Spleen (tissue), 11 donors: Measurements from ENCODE around the gene SEMA3G. TPM values are rescaled to one million over a fixed set of nuclear protein-coding genes. Genes with fewer than 3 reads are reported as not detected.

Experiments used
- DNase-seq: peaks from one replicate; pipeline ENCODE4 v3.0.0-alpha.2; 2020
- H3K27ac ChIP-seq, 8 donors: fragments of 200-600 bp; sonication (generic) in 7 of 8; 1 replicate in 4 of 8; 2 replicates in 4 of 8; pipeline versions ENCODE4 v1.5.0 to v1.8.0; 2016 to 2021; ENCODE audit warnings: inconsistent platforms in 4 of 8, mild to moderate bottlenecking in 4 of 8, moderate library complexity in 1 of 8
- H3K27me3 ChIP-seq, 7 donors: fragments of 200-600 bp; sonication (generic) in 6 of 7; replicated peaks in 1 of 7; 1 replicate in 4 of 7; 2 replicates in 3 of 7; pipeline versions ENCODE4 v1.5.0 to v1.8.0; 2016 to 2021; ENCODE audit warnings: inconsistent platforms in 3 of 7, mild to moderate bottlenecking in 1 of 7
- H3K36me3 ChIP-seq, 6 donors: fragments of 200-600 bp; sonication (generic) in 5 of 6; 1 replicate in 4 of 6; 2 replicates in 2 of 6; pipeline versions ENCODE4 v1.5.0 to v1.8.0; 2016 to 2021; ENCODE audit warnings: inconsistent platforms in 2 of 6
- H3K4me1 ChIP-seq, 6 donors: fragments of 200-600 bp; sonication (generic) in 5 of 6; 1 replicate in 3 of 6; 2 replicates in 3 of 6; pipeline versions ENCODE4 v1.5.0 to v1.8.0; 2016 to 2021; ENCODE audit warnings: inconsistent platforms in 3 of 6
- H3K4me3 ChIP-seq, 8 donors: fragments of 200-600 bp; sonication (generic) in 7 of 8; 1 replicate in 4 of 8; 2 replicates in 4 of 8; pipeline versions ENCODE4 v1.5.0 to v1.8.0; 2016 to 2021; ENCODE audit warnings: inconsistent platforms in 4 of 8, mild to moderate bottlenecking in 4 of 8, moderate library complexity in 2 of 8
- H3K9me3 ChIP-seq, 8 donors: fragments of 200-600 bp; sonication (generic) in 7 of 8; 1 replicate in 4 of 8; 2 replicates in 4 of 8; pipeline versions ENCODE4 v1.5.0 to v1.8.0; 2016 to 2021; ENCODE audit warnings: inconsistent platforms in 4 of 8
- CTCF ChIP-seq, 11 experiments: fragments of 200-600 bp in 7 of 11; fragments of 450-650 bp in 4 of 11; sonication (generic) in 4 of 11; IDR thresholded peaks in 8 of 11; conservative IDR thresholded peaks in 3 of 11; 1 replicate in 7 of 11; 2 replicates in 4 of 11; pipeline versions ENCODE4 v1.4.0 to v1.8.0; 2016 to 2021; ENCODE audit warnings: antibody characterized with exemption in 11 of 11, inconsistent platforms in 4 of 11, mild to moderate bottlenecking in 1 of 11
- POLR2A ChIP-seq, 3 donors: fragments of 450-650 bp; IDR thresholded peaks; one replicate each; pipeline ENCODE4 v1.5.1; 2017; ENCODE audit warnings: antibody characterized with exemption in 3 of 3, mild to moderate bottlenecking in 1 of 3
- POLR2AphosphoS5 ChIP-seq, 3 donors: sonication (generic); formaldehyde crosslinking; IDR thresholded peaks; one replicate each; pipeline ENCODE4 v1.5.1; 2017; ENCODE audit warnings: antibody characterized with exemption in 3 of 3
- WGBS, 5 donors: extraction: QIAGEN DNeasy Blood & Tissue Kit in 3 of 5; methylation state at CpG; one replicate each; pipeline versions ENCODE4 v1.1.5 to v1.1.7; 2013 to 2018; 5-methylcytosine and 5-hydroxymethylcytosine counted together
- intact Hi-C: fragments of 100-400 bp; cut with DNase I; formaldehyde crosslinking; loops from one replicate; pipeline ENCODE4 v1.15.0; 2023; ENCODE audit warnings: low total_unique reads
- polyA plus RNA-seq, 3 donors: library from polyadenylated mRNA; stranded (reverse); fragments of 200-250 nt; gene quantifications; one replicate each; pipeline ENCODE4 v1.2.1, GENCODE V29; 2013
- total RNA-seq, 7 donors: library from RNA; depleted of rRNA in 3 of 7; stranded (reverse); fragments of >200 nt in 3 of 7; fragmentation: NEBNext Ultra II Directional in 4 of 7; extraction: Animal tissue kit (Norgen Biotek cat#: 25700) in 4 of 7; gene quantifications; one replicate each; pipeline versions ENCODE4 v1.1.0 to v1.2.1, GENCODE V29; 2016 to 2021
- donor health status: healthy with polysubstance abuse.
- donor health status: DM: no; HTN: no; CAD: no; lungs with moderate emphysema.
- donor health status: DM: no; HTN: no; CAD: no.
- donor health status: Bipolar disorder and iron deficiency.
- donor health status: healthy.
- donor health status: DM: no; HTN: no; CAD: no.
- donor health status: DM: yes; HTN: yes; CAD: no.

Gene SEMA3G
- total and polyA plus RNA-seq, 10 donors = 1.0 to 20.2 (median 9.5) TPM

GRCh38 chr3:52429031-52429430 is 15.9 kb downstream of the SEMA3G start:
- intact Hi-C loops = no loop called here
- H3K27ac ChIP-seq = peak overlapping the region in 2 of 8 donors; percentile 8 to 21
- DNase-seq = peak; percentile 38
- no peaks in the 10 kb centered on the region for H3K9me3 ChIP-seq
- H3K4me1 ChIP-seq = peaks cover 0 to 29% (median 12%) of the 10 kb centered on the region in 6 donors
- H3K36me3 ChIP-seq = no peaks in the 10 kb centered on the region
- no peak for TF ChIP-seq CTCF (IDR thresholded peaks at IDR 0.05 in 8 of 11, conservative IDR thresholded peaks at IDR 0.05 in 3 of 11)
- TF ChIP-seq POLR2AphosphoS5 (IDR thresholded peaks at IDR 0.05) = no peak
- no peak for TF ChIP-seq POLR2A (IDR thresholded peaks at IDR 0.05)
- 39 to 48% (median 44%) methylated on average over 3 of the region's 3 CpGs for whole genome bisulfite sequencing, 5 donors
- no peak overlapping the region for H3K4me3 ChIP-seq
- no peaks in the 10 kb centered on the region for H3K27me3 ChIP-seq

GRCh38 chr3:52428151-52429005 is 16.5 kb downstream of the SEMA3G start:
- Histone ChIP-seq H3K9me3 (no peaks in the 10 kb centered on the region), H3K36me3 (no peaks in the 10 kb centered on the region), H3K4me1 (peaks cover 0 to 22% (median 10%) of the 10 kb centered on the region in 6 donors), H3K27me3 (no peaks in the 10 kb centered on the region), H3K27ac (peak overlapping the region in 1 of 8 donors; percentile 21), H3K4me3 (no peak overlapping the region)
- 18 to 30% (median 21%) methylated on average over 7 of the region's 7 CpGs for WGBS, 5 donors
- TF ChIP-seq POLR2AphosphoS5 (IDR thresholded peaks at IDR 0.05) (no peak), POLR2A (IDR thresholded peaks at IDR 0.05) (no peak), CTCF (IDR thresholded peaks at IDR 0.05 in 8 of 11, conservative IDR thresholded peaks at IDR 0.05 in 3 of 11) (peak; percentile 43 to 74 (median 64))
- peak; percentile 40 for DNase-seq
- intact Hi-C loops = no loop called here

- Histone ChIP-seq H3K9me3 (no peaks in the 10 kb centered on the region), H3K36me3 (peaks cover 0 to 32% (median 0%) of the 10 kb centered on the region in 6 donors), H3K4me3 (no peak overlapping the region), H3K4me1 (no peaks in the 10 kb centered on the region), H3K27me3 (no peaks in the 10 kb centered on the region), H3K27ac (no peak overlapping the region)
- intact Hi-C loops = no loop called here
- TF ChIP-seq CTCF (IDR thresholded peaks at IDR 0.05 in 8 of 11, conservative IDR thresholded peaks at IDR 0.05 in 3 of 11) (no peak), POLR2A (IDR thresholded peaks at IDR 0.05) (no peak), POLR2AphosphoS5 (IDR thresholded peaks at IDR 0.05) (no peak)
- WGBS, 5 donors = 57 to 78% (median 74%) methylated on average over 4 to 5 of the region's 5 CpGs
- peak; percentile 29 for DNase-seq
Observed at GRCh38 chr3:52423173-52423572, 21.7 kb downstream of the SEMA3G start.

GRCh38 chr3:52422669-52423068 is 22.2 kb downstream of the SEMA3G start:
- no peak overlapping the region for H3K27ac ChIP-seq
- H3K9me3 ChIP-seq = no peaks in the 10 kb centered on the region
- DNase-seq = peak; percentile 24
- H3K27me3 ChIP-seq = no peaks in the 10 kb centered on the region
- no peak for TF ChIP-seq CTCF (IDR thresholded peaks at IDR 0.05 in 8 of 11, conservative IDR thresholded peaks at IDR 0.05 in 3 of 11)
- TF ChIP-seq POLR2A (IDR thresholded peaks at IDR 0.05) = no peak
- TF ChIP-seq POLR2AphosphoS5 (IDR thresholded peaks at IDR 0.05) = no peak
- WGBS, 5 donors = 88 to 96% (median 92%) methylated on average over 3 of the region's 3 CpGs
- peaks cover 0 to 32% (median 0%) of the 10 kb centered on the region in 6 donors for H3K36me3 ChIP-seq
- intact Hi-C loops = no loop called here
- H3K4me1 ChIP-seq = no peaks in the 10 kb centered on the region
- no peak overlapping the region for H3K4me3 ChIP-seq
